Measurements from ENCODE around the gene MICAL2.
"Not testable (repeated sequence)": the region's sequence is repeated elsewhere in the genome, so short reads cannot be mapped to it uniquely, and the experiment has no call there.

Gene MICAL2

GRCh38 chr11:12137005-12137690 lies 26.8 kb downstream of the MICAL2 start:
- DNase-seq (ENCODE audit: low spot score), result no peak

- DNase-seq (ENCODE audit: low spot score), result peak; percentile 80
Observed at GRCh38 chr11:12137938-12138731, 27.7 kb downstream of the MICAL2 start.

- DNase-seq (ENCODE audit: low spot score), result peak; percentile 75
Observed at GRCh38 chr11:12139144-12139881, 28.9 kb downstream of the MICAL2 start.

GRCh38 chr11:12140186-12140793 lies 29.9 kb downstream of the MICAL2 start:
- DNase-seq (ENCODE audit: low spot score), result peak; percentile 52

- DNase-seq (ENCODE audit: low spot score), result no peak
Observed at GRCh38 chr11:12141283-12141682, 30.9 kb downstream of the MICAL2 start.

GRCh38 chr11:12142176-12142575 lies 31.8 kb downstream of the MICAL2 start:
- no peak for DNase-seq (ENCODE audit: low spot score)

GRCh38 chr11:12142909-12143308 lies 32.5 kb downstream of the MICAL2 start:
- no peak for DNase-seq (ENCODE audit: low spot score)

GRCh38 chr11:12143461-12144258 lies 33.3 kb downstream of the MICAL2 start:
- DNase-seq (ENCODE audit: low spot score), result no peak

- no peak for DNase-seq (ENCODE audit: low spot score)
Observed at GRCh38 chr11:12144330-12145174, 34.2 kb downstream of the MICAL2 start.

- not testable (repeated sequence) for DNase-seq (ENCODE audit: low spot score)
Observed at GRCh38 chr11:12146678-12147077, 36.3 kb downstream of the MICAL2 start.

- DNase-seq (ENCODE audit: low spot score), result no peak
Observed at GRCh38 chr11:12147827-12148226, 37.4 kb downstream of the MICAL2 start.

GRCh38 chr11:12148466-12148865 lies 38.1 kb downstream of the MICAL2 start:
- no peak for DNase-seq (ENCODE audit: low spot score)

- DNase-seq (ENCODE audit: low spot score), result no peak
Observed at GRCh38 chr11:12148882-12149281, 38.5 kb downstream of the MICAL2 start.

- no peak for DNase-seq (ENCODE audit: low spot score)
Observed at GRCh38 chr11:12149672-12150225, 39.4 kb downstream of the MICAL2 start.

- DNase-seq (ENCODE audit: low spot score), result no peak
Observed at GRCh38 chr11:12150831-12151382, 40.5 kb downstream of the MICAL2 start.

- DNase-seq (ENCODE audit: low spot score), result no peak
Observed at GRCh38 chr11:12152321-12152720, 41.9 kb downstream of the MICAL2 start.

GRCh38 chr11:12154871-12155668 lies 44.7 kb downstream of the MICAL2 start:
- DNase-seq (ENCODE audit: low spot score), result no peak

GRCh38 chr11:12155696-12156095 lies 45.3 kb downstream of the MICAL2 start:
- DNase-seq (ENCODE audit: low spot score), result no peak

All from AG08396 (cell line).